Activated CD8-positive, alpha-beta memory T cell treated with anti-CD3 and anti-CD28 coated beads, Interleukin-2, amount 50 U/mL, for 1 hour (primary cell): Measurements from ENCODE around the gene SLX4IP.
"Not testable (repeated sequence)": the region's sequence is repeated elsewhere in the genome, so short reads cannot be mapped to it uniquely, and the experiment has no call there.

Experiments used
- DNase-seq: peaks from one replicate; pipeline ENCODE4 v3.0.0-alpha.2; 2020; ENCODE audit errors: extremely low read depth

SLX4IP gene

GRCh38 chr20:10603971-10604864, 169.1 kb downstream of the SLX4IP start:
- no peak for DNase-seq

- no peak for DNase-seq
Observed at GRCh38 chr20:10604865-10605440, 169.8 kb downstream of the SLX4IP start.

GRCh38 chr20:10605547-10606195, 170.6 kb downstream of the SLX4IP start:
- DNase-seq, result no peak

- DNase-seq, result no peak
Observed at GRCh38 chr20:10609276-10609675, 174.2 kb downstream of the SLX4IP start.

- DNase-seq, result no peak
Observed at GRCh38 chr20:10609770-10610169, 174.7 kb downstream of the SLX4IP start.

- DNase-seq, result no peak
Observed at GRCh38 chr20:10610251-10610650, 175.1 kb downstream of the SLX4IP start.

GRCh38 chr20:10611357-10611756, 176.3 kb downstream of the SLX4IP start:
- DNase-seq, result no peak

GRCh38 chr20:10613426-10613825, 178.3 kb downstream of the SLX4IP start:
- DNase-seq, result not testable (repeated sequence)

GRCh38 chr20:10613911-10614310, 178.8 kb downstream of the SLX4IP start:
- DNase-seq, result no peak

DNA sequence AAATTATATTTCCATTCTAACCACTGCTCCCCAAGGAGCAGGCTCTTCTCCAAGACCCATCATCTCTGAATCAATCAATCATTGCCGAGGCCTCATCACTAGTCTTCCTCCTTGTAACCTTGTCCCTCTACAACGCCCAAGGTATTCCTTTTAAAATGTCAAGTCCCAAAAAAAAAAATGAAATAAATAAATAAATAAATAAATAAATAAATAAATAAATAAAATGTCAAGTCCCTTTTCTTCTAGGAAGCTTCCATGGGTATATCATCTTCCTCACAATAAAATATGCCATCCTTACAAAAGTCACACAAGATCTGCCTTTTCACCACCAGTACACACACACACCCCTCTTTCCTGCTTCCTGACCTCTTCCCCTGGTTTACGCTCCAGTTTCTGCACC, 181.1 kb downstream of the SLX4IP start:
- no peak for DNase-seq

- DNase-seq, result not testable (repeated sequence)
Observed at GRCh38 chr20:10617549-10618133, 182.5 kb downstream of the SLX4IP start.

- DNase-seq, result no peak
Observed at GRCh38 chr20:10618611-10619245, 183.6 kb downstream of the SLX4IP start.

DNA sequence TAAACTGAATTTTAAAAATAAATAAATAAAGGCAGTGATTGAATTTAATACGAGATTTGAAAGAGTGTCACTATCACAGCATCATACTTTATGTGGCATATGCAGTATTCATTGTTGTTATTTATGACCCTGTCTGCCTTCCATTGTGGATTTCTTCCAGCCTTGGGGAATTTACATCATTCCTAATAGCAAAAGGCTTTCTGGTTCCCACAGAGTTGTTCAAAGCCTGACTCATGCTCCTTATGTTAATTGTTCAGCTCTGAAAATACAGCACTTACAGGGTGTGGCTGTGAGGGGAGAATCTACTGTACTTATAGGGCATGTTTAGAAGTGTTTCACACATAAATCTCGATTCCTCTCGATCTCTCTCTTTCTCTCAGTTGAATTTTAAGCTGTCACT, 184.3 kb downstream of the SLX4IP start:
- DNase-seq, result no peak

DNA sequence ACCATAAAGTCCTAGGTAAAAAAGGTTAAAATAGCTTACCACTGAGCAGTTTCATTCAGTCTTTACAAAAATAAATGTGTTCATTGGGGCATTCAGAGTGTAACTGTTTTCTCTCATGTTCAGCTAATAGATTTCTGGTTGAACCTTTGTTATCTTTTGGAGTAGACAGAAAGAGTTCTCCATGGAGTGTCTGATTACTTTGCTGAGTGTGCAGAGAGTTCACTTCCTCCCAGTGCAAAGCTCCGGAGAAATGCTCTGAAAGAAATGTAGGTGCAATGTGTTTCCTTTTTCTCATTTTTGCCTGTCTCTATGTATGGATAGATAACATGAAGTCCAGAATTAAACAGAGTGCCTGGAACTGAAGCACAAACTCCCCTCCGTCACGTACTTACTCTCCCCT, 186.0 kb downstream of the SLX4IP start:
- DNase-seq, result no peak

DNA sequence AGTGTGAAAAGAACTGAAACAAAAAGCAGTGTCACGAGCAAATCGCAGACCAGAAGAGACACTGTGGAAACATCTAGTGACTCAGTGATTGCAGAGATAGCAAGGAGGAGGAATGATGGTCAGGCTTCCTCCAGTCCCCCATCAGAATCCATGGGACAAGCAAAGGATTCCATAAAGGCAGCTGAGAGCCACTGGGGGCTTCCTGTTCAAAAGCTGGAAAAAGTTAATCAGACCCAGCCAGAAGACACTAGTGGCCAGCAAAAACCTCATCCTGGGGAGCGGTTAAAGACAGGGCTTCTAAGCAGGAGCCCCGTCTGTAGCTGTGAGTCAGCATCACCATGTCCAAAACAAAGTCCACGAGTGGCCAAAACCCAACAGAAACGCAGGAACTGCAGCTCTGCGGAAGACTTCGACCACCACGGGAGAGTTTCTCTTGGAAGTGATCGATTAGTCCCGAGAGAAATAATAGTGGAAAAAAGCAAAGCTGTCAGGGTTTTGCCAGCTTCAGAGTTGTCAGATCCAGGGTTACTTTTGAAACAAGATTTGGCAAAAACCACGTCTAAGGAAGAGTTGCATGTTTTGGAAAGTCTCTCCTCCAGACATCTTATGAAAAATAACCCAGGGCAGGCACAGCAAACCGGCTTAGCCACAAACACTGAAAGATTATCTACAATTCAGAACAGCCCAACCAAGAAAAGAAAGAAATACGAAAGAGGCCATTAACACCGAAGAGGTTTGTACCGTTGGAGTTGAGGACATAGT, 187.7 kb downstream of the SLX4IP start:
- no peak for DNase-seq

DNA sequence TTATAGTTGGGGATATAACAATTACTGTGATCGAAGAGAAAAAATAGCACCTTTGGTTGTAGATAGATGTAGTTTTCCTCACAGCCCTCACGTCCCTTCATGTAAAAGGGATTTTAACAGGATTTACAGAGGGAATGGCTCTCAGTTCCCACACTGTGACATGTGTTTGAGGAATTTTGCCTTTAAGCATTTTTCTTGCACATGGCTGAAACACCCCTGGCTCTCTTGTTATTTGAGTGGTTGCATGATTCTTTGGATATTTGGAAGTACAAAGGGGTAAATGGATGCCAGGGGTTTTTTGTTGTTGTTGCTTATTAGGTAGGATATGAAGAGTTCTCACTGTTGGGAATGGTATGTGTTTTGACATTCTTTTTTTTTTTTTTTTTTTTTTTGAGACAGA, 190.5 kb downstream of the SLX4IP start:
- no peak for DNase-seq

DNA sequence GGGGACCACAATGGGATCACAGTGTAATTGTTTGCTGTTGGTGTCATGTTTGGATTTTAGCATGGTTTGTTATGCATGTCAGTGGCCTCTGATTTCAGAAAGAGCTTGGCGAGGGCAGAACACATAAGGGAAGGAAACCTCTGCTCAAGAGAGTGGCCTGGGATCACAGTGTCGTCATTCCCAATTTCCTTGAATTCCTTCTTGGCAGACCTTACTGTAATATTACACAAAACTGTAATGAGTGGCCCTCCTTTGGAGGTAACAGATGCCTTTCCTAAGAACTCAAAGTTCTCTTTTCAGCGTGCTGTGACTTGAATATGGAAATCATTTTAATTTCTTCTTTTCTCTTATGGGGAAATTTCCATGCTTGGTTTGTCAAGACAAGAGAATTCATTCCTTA, 191.8 kb downstream of the SLX4IP start:
- no peak for DNase-seq

DNA sequence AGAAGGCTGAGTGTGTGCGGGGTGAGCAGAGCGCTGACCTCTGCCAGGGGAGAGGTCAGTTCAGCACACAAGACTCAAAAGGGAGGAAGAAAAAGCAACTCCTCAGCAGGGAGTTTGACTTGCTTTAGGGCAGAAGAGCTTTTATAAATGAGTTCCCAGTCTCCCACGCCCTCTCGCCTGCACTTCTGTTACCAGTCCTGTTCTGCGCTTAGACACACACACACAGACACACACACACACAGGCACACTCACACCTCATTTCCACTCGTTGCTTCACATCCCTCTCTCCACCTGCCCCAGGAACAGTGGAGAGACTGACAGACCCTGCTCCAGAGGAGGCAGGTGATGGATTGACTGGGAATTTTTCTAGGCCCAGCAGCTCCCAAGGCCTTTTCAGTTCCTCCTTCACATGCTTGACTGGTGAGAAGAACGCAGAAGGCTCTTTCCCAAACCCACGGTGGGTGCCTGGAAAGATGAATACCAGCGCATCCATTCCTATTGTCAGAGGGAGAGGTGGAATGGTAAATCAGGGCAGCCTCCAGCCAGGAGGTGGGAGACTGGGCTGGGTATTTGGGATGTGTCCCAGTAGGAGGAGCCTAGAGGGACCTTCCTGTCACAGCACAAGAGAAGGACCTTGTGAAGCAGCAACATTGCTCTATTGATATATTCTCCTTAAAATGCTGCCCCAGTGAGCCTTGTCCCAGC, 195.0 kb downstream of the SLX4IP start:
- no peak for DNase-seq

GRCh38 chr20:10631126-10631525, 196.0 kb downstream of the SLX4IP start:
- DNase-seq, result no peak

- DNase-seq, result no peak
Observed at GRCh38 chr20:10632721-10633509, 197.8 kb downstream of the SLX4IP start.
